ENCODE measurements around the gene CRYBG1. TPM values are rescaled to one million over a fixed set of nuclear protein-coding genes. Genes with fewer than 3 reads are reported as not detected.

Gene CRYBG1
- total RNA-seq, 3 donors from 2014 or later = 26.6 to 93.0 (median 86.4) TPM

DNA sequence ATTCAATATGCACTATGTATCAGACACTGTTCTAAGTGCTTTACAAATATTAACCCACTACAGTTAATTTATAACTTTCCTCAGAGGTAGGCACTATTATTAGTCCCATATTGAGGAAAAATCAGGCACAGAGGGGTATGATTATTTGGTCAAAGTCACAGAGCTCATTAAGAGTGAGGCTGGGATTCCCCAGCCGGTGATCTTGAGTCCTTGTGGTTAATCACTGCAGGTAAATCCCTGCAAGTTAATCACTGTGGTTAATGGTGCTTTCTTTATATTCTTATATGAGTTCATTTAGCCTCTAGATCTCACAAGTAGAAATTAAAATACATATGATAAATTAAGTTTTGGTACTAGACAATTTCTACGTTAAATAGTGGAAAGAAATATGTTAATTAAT, 9.2 kb downstream of the CRYBG1 start:
- ATAC-seq = no peak
- intact Hi-C loops (cut with DNase I, micrococcal nuclease) = no loop called here
- Histone ChIP-seq H3K4me1 (ENCODE audit: low read depth) (no peaks in the 10 kb centered on the region), H3K9me3 (no peaks in the 10 kb centered on the region), H3K4me3 (no peak overlapping the region), H3K36me3 (ENCODE audit: low read depth) (no peaks in the 10 kb centered on the region)
- TF ChIP-seq, protein P1, sequence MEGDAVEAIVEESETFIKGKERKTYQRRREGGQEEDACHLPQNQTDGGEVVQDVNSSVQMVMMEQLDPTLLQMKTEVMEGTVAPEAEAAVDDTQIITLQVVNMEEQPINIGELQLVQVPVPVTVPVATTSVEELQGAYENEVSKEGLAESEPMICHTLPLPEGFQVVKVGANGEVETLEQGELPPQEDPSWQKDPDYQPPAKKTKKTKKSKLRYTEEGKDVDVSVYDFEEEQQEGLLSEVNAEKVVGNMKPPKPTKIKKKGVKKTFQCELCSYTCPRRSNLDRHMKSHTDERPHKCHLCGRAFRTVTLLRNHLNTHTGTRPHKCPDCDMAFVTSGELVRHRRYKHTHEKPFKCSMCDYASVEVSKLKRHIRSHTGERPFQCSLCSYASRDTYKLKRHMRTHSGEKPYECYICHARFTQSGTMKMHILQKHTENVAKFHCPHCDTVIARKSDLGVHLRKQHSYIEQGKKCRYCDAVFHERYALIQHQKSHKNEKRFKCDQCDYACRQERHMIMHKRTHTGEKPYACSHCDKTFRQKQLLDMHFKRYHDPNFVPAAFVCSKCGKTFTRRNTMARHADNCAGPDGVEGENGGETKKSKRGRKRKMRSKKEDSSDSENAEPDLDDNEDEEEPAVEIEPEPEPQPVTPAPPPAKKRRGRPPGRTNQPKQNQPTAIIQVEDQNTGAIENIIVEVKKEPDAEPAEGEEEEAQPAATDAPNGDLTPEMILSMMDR (IDR thresholded peaks at IDR 0.05) = no peak
- no peak for DNase-seq

DNA sequence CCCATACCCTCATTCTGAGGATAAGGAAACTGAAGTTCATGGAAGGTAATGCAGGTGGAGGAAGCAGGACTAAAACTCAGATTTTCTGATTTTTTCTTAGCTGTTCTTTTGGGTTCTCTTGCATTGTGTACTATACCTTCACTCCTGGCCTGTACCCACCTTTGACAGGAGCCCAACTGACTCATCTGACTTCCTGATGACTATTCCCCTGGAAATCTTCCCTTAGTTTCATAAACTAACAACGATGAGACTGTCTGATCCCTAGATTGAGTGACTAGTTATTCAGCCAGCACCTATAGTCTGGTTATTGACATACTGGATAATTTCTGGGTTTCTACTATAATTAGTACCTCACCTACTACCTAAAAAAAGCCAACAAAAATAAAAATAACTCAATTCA, 10.1 kb downstream of the CRYBG1 start:
- Histone ChIP-seq H3K4me3 (no peak overlapping the region), H3K9me3 (no peaks in the 10 kb centered on the region), H3K4me1 (ENCODE audit: low read depth) (no peaks in the 10 kb centered on the region), H3K36me3 (ENCODE audit: low read depth) (no peaks in the 10 kb centered on the region)
- ATAC-seq = no peak
- intact Hi-C loops (cut with DNase I, micrococcal nuclease) = no loop called here
- no peak for DNase-seq
- TF ChIP-seq, protein P1 (IDR thresholded peaks at IDR 0.05) = no peak

DNA sequence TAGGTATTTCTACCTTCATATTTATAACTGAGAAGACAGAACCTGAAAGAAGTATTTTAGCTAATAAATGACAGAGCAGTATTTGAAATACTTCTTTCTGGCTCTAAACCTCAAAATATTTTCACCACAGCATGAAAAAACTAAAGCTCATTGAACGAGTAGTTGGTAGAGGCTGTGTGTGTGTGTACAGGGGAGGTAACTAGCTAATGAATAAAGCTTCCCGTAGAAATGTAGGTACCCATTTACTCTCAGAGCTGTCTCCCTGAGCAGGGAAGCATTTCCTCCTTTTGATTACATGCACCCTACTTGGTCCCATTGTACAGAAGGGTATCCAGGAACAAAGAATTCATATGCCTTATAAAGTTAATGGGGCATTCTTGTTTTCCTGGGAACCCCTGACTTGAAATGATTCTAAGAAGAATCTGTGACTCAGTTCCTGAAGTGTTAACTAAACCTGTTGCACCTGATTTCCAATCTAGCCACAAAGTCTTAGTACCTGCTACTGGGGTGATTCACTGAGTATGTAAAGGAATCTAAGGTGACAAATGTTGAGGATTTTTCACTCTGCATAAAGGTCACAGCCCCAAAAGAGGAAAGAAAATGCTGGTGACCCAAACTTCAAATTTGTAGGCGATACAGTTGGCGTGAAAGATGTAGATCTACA, 12.5 kb downstream of the CRYBG1 start:
- no peak for ATAC-seq
- TF ChIP-seq, protein P1 (IDR thresholded peaks at IDR 0.05) = no peak
- Histone ChIP-seq H3K9me3 (no peaks in the 10 kb centered on the region), H3K36me3 (ENCODE audit: low read depth) (no peaks in the 10 kb centered on the region), H3K4me3 (no peak overlapping the region), H3K4me1 (ENCODE audit: low read depth) (no peaks in the 10 kb centered on the region)
- intact Hi-C loops (cut with DNase I, micrococcal nuclease) = no loop called here
- no peak for DNase-seq

DNA sequence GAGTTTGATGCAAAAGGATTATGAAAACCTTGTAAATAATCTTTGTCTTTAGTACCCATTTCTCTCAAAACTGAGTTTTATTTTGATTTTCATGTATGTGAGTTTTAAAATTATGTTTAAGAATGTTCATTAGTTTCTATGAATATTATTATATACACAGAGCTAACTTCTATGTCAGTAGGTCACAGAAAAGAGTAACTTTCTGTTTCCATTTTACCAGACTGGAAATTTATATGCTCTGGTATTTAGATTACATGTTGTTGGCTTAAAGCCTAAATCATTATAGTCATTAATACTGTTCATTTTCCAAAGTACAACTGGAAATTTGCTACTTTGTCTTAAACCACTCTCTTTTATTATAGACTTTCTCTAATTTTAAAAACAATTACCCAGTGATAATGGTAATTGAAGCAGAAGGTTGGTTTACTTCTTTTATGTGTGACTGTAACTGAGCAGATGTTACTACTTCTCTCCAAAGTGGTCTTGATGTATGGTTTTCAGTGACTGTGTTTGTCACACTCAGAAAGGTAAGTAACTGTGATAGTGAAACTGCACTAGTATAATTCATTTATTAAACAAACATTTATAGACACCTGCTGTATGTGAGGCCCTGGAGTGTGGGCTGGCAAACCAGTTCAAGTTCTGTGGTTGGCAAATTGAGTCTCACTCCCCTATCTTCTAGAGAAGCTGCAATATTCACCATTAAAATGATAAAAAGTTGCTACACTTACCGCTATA, 13.2 kb downstream of the CRYBG1 start:
- Histone ChIP-seq H3K4me1 (ENCODE audit: low read depth) (no peaks in the 10 kb centered on the region), H3K36me3 (ENCODE audit: low read depth) (no peaks in the 10 kb centered on the region), H3K4me3 (no peak overlapping the region), H3K9me3 (no peaks in the 10 kb centered on the region)
- intact Hi-C loops (cut with DNase I, micrococcal nuclease) = no loop called here
- DNase-seq (no peak), ATAC-seq (no peak)
- TF ChIP-seq, protein P1 (IDR thresholded peaks at IDR 0.05) = no peak

DNA sequence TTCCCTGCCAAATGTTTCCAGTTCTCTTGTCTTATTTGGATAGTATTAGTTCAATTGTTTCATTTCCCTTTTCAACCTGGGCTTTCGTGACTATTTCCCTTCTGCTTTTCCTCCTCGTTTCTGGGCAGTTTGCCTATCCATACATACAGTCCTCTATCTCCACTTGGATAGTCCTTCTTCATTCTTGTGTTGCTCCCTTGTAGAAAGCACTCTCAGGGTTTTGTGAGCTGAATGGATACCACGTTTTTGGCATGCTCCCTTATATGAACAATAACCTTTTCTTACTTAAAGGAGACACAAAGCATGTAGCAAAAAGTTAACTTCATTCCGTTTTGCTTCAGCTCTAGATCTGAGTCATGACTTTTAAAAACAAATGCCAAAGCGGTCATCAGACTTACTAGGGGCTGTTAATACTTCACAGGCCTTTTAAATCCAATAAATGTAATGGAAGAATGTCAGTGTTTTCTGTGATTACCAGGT, 16.6 kb downstream of the CRYBG1 start:
- ATAC-seq = no peak
- no peak for DNase-seq

More for the DNA sequence above, 16.6 kb downstream of the CRYBG1 start:
- H3K4me1 ChIP-seq (ENCODE audit: low read depth) = no peaks in the 10 kb centered on the region
- no peak overlapping the region for H3K4me3 ChIP-seq
- H3K9me3 ChIP-seq = no peaks in the 10 kb centered on the region
- intact Hi-C loops (cut with DNase I, micrococcal nuclease) = no loop called here
- H3K36me3 ChIP-seq (ENCODE audit: low read depth) = no peaks in the 10 kb centered on the region
- TF ChIP-seq, protein P1 (IDR thresholded peaks at IDR 0.05) = no peak

Data from mucosa of descending colon (tissue), 3 donors.